Gastrocnemius medialis (tissue), 4 donors: Measurements from ENCODE around the gene BDKRB2.

ENCODE experiments used
- POLR2A ChIP-seq, 2 donors: fragments of 450-650 bp; IDR thresholded peaks; one replicate each; pipeline ENCODE4 v1.6.1; 2017; ENCODE audit warnings: antibody characterized with exemption in 2 of 2, mild to moderate bottlenecking in 2 of 2, moderate library complexity in 2 of 2
- TF ChIP-seq, protein P1 (sequence below), 5 experiments: fragments of 450-650 bp in 3 of 5; fragments of 200-600 bp in 2 of 5; sonication (generic) in 2 of 5; IDR thresholded peaks in 4 of 5; conservative IDR thresholded peaks in 1 of 5; 1 replicate in 4 of 5; 2 replicates in 1 of 5; pipeline ENCODE4 v1.5.1; 2016 to 2019; ENCODE audit warnings: antibody characterized with exemption in 5 of 5, mild to moderate bottlenecking in 3 of 5, moderate library complexity in 3 of 5

DNA sequence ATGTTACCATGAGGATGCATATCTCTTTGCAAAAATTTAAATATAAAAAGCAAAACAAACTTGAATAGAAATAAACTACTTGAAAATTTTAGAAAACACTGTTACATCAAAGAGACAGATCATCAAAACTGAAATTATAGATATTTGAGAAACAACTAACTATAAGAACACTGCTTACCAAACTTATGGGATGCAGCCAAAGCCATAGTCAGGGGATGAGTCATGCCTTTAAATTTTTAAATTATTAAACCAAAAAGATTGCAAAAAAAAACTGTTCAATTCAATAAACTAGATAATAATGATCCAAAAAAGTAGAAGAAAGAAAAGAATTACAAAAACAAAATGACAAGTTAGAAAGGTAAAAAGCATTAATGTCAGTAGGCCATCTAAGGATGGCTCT is 7.5 kb downstream of the BDKRB2 start:
- TF ChIP-seq, protein P1, sequence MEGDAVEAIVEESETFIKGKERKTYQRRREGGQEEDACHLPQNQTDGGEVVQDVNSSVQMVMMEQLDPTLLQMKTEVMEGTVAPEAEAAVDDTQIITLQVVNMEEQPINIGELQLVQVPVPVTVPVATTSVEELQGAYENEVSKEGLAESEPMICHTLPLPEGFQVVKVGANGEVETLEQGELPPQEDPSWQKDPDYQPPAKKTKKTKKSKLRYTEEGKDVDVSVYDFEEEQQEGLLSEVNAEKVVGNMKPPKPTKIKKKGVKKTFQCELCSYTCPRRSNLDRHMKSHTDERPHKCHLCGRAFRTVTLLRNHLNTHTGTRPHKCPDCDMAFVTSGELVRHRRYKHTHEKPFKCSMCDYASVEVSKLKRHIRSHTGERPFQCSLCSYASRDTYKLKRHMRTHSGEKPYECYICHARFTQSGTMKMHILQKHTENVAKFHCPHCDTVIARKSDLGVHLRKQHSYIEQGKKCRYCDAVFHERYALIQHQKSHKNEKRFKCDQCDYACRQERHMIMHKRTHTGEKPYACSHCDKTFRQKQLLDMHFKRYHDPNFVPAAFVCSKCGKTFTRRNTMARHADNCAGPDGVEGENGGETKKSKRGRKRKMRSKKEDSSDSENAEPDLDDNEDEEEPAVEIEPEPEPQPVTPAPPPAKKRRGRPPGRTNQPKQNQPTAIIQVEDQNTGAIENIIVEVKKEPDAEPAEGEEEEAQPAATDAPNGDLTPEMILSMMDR (IDR thresholded peaks at IDR 0.05 in 4 of 5, conservative IDR thresholded peaks at IDR 0.05 in 1 of 5) = no peak
- TF ChIP-seq POLR2A (IDR thresholded peaks at IDR 0.05) = no peak
